HepG2 (cell line): ENCODE data around the gene CFAP210. TPM values are rescaled to one million over a fixed set of nuclear protein-coding genes. Genes with fewer than 3 reads are reported as not detected.

Source experiments
- ATAC-seq: fragments of 200-7000 bp; cut with Tn5 transposase; 3 replicates; pipeline ENCODE4 v1.9.1; 2020; ENCODE audit warnings: mild to moderate bottlenecking, moderate library complexity
- BruUV-seq: library from RNA; stranded (reverse); fragments of 400-500 nt; replicated peaks from 2 replicates; lab custom pipeline; 2021; lab: Mats Ljungman, UMichigan
- CTCF ChIA-PET: fragments of 300-600 bp; formaldehyde crosslinking; extraction: SDS; loops from one replicate; lab custom pipeline; 2021; ENCODE audit warnings: low total read pairs, inconsistent platforms, low intra/inter-chr PET ratio; lab: Yijun Ruan, JAX
- POLR2A ChIA-PET: fragments of 350-600 bp; sonication (Branson Sonifier 250); formaldehyde crosslinking; loops from one replicate; lab custom pipeline; 2020; ENCODE audit warnings: antibody characterized with exemption, inconsistent platforms; lab: Yijun Ruan, JAX
- DNase-seq: peaks from one replicate; pipeline ENCODE4 v3.0.0-alpha.2; 2015; ENCODE audit warnings: low spot score
- FAIRE-seq: peaks from 3 replicates; lab custom pipeline; 2011; peaks lifted over from hg19 to GRCh38; lab: Jason Lieb, UNC
- H2AFZ ChIP-seq: one replicate; pipeline ENCODE4 v1.6.1; 2011; ENCODE audit warnings: low read length, inconsistent platforms
- H3K27ac ChIP-seq: fragments of 300-600 bp; 3 replicates; pipeline ENCODE4 v1.8.0; 2011; ENCODE audit warnings: mixed run types, mild to moderate bottlenecking, mixed read lengths, low read length, inconsistent platforms; ENCODE audit not compliant: insufficient read depth; ENCODE audit errors: extremely low read length
- H3K27me3 ChIP-seq, 2 experiments: fragments of 200-600 bp in 1 of 2; 2 replicates in 1 of 2; 3 replicates in 1 of 2; pipeline versions ENCODE4 v1.6.0 to v1.8.0; 2011; ENCODE audit warnings: low read length in 2 of 2, mild to moderate bottlenecking in 2 of 2, moderate library complexity in 2 of 2, inconsistent platforms in 1 of 2; ENCODE audit not compliant: insufficient read depth in 2 of 2, control insufficient read depth in 1 of 2
- H3K36me3 ChIP-seq, 2 experiments: fragments of 200-600 bp in 1 of 2; replicated peaks in 1 of 2; 2 replicates in 1 of 2; 3 replicates in 1 of 2; pipeline versions ENCODE4 v1.5.1 to v1.8.0; 2011; ENCODE audit warnings: low read length in 2 of 2, inconsistent platforms in 1 of 2; ENCODE audit not compliant: insufficient read depth in 2 of 2, control insufficient read depth in 1 of 2
- H3K4me1 ChIP-seq: 2 replicates; pipeline ENCODE4 v1.5.1; 2012; ENCODE audit warnings: low read length, inconsistent platforms; ENCODE audit not compliant: insufficient read depth
- H3K4me2 ChIP-seq: 2 replicates; pipeline ENCODE4 v1.6.0; 2011; ENCODE audit warnings: low read depth, low read length, inconsistent platforms
- H3K4me3 ChIP-seq, 3 experiments: fragments of 200-600 bp in 1 of 3; sonication (generic), shearing (Covaris generic) in 1 of 3; replicated peaks in 1 of 3; 2 replicates each; pipeline ENCODE4 v1.5.1; 2011 to 2016; ENCODE audit warnings: low read length in 3 of 3, inconsistent platforms in 2 of 3, low read depth in 2 of 3, mild to moderate bottlenecking in 2 of 3, control low read depth in 1 of 3, mixed read lengths in 1 of 3; ENCODE audit not compliant: insufficient read depth in 1 of 3
- H3K79me2 ChIP-seq: one replicate; pipeline ENCODE4 v1.6.1; 2011; ENCODE audit warnings: low read length, inconsistent platforms; ENCODE audit not compliant: insufficient read depth
- H3K9ac ChIP-seq: 2 replicates; pipeline ENCODE4 v1.6.0; 2011; ENCODE audit warnings: mild to moderate bottlenecking, low read depth, low read length, inconsistent platforms; ENCODE audit not compliant: insufficient read depth
- H3K9me3 ChIP-seq: 2 replicates; pipeline ENCODE4 v1.5.1; 2012; ENCODE audit warnings: mild to moderate bottlenecking, low read length
- H4K20me1 ChIP-seq: 2 replicates; pipeline ENCODE4 v1.6.0; 2011; ENCODE audit warnings: inconsistent platforms, mild to moderate bottlenecking, low read length, moderate library complexity; ENCODE audit not compliant: insufficient read depth
- GABPA ChIP-seq, 2 experiments: IDR thresholded peaks; 2 replicates each; pipeline ENCODE4 v1.6.1; 2011 to 2016; ENCODE audit warnings: low read depth in 2 of 2, low read length in 1 of 2, missing biosample characterization in 1 of 2, missing genetic modification characterization in 1 of 2
- KDM6A ChIP-seq: IDR thresholded peaks from 2 replicates; pipeline ENCODE4 v1.6.1; 2016; ENCODE audit warnings: low read depth
- RNF2 ChIP-seq: fragments of 450-650 bp; conservative IDR thresholded peaks from 2 replicates; pipeline ENCODE4 v1.6.1; 2016; ENCODE audit warnings: low read depth
- ZNF3 ChIP-seq: IDR thresholded peaks from 2 replicates; pipeline ENCODE4 v1.7.0; 2017; ENCODE audit warnings: inconsistent platforms
- ZNF747 ChIP-seq: sonication (generic); formaldehyde crosslinking; IDR thresholded peaks from 2 replicates; pipeline ENCODE4 v1.8.1; 2023; ENCODE audit warnings: missing genetic modification reagents, mild to moderate bottlenecking, borderline replicate concordance
- WGBS: methylation state at CpG from one replicate; pipeline ENCODE4 v1.1.6; 2017; ENCODE audit warnings: low lambda C conversion rate; 5-methylcytosine and 5-hydroxymethylcytosine counted together
- in situ Hi-C: cut with HindIII; loops from 2 replicates; pipeline ENCODE4 v1.10.0; 2017; ENCODE audit warnings: low pct_unique_long_range_greater_than_20kb; ENCODE audit not compliant: extremely low pct_ligation_motif_present
- intact Hi-C: fragments of 100-400 bp; cut with micrococcal nuclease; formaldehyde crosslinking; loops from one replicate; pipeline ENCODE4 v1.10.0; 2022; ENCODE audit not compliant: unreplicated experiment
- polyA plus RNA-seq, 8 experiments: library from polyadenylated mRNA; depleted of rRNA in 3 of 8; stranded (reverse) in 7 of 8; unstranded in 1 of 8; fragments of >200 nt; fragmentation: Illumina TruSeq in 4 of 8; extraction: Trizol in 4 of 8; gene quantifications; 2 replicates each; pipeline versions ENCODE4 v1.2.1 to v1.2.3, GENCODE V29; 2011 to 2016; ENCODE audit warnings: low read depth in 4 of 8, missing spikeins in 1 of 8, mixed read lengths in 1 of 8; ENCODE audit not compliant: insufficient read depth in 1 of 8
- total RNA-seq, 5 experiments: library from RNA; depleted of rRNA; stranded (reverse); fragments of >200 nt; fragmentation: Illumina TruSeq; extraction: Trizol; gene quantifications; 2 replicates each; pipeline ENCODE4 v1.2.3, GENCODE V29; 2016; ENCODE audit warnings: low read depth in 1 of 5
- TF ChIP-seq, protein P1 (sequence below): IDR thresholded peaks from 2 replicates; pipeline ENCODE4 v1.6.1; 2016; ENCODE audit warnings: low read depth
- TF ChIP-seq, protein P2 (sequence below): sonication (generic); formaldehyde crosslinking; IDR thresholded peaks from 2 replicates; pipeline ENCODE4 v1.5.1; 2020; ENCODE audit warnings: mild to moderate bottlenecking, missing genetic modification reagents, borderline replicate concordance
- TF ChIP-seq, protein P3 (sequence below): sonication (generic); formaldehyde crosslinking; IDR thresholded peaks from 2 replicates; pipeline ENCODE4 v1.9.0; 2021; ENCODE audit warnings: mild to moderate bottlenecking, missing genetic modification reagents

CFAP210 gene
- total and polyA plus RNA-seq, 2 of the 13 experiments (the other 11 are each of a cell fraction or from before 2014, with no cell fraction given): 0.18 TPM; not detected in 1

DNA sequence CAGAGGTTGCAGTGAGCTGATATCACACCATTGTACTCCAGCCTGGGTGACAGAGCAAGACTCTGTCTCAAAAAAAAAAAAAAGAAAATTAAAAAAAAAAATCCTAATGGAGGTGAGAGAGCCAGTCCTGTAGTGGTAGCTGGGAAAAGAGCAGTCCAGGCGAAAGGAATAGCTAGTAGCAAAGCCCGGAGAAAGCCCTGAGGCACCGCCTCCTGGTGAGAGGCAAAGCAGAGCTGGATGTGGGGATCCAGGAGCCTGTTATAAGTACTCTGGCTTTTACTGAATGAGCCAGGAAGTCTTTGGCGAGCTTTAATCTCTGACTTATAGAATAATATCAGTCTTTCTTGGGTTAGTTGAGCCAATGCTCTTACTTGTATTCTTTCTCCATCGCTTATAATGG, 32.9 kb upstream of the CFAP210 start:
- CTCF ChIA-PET: interaction anchor here (1.2 kb wide), 1 partner anchor 10 kb away, joined by 3 read pairs; no protein-coding TSS in a partner anchor
- 92% methylated on average over 5 of the region's 5 CpGs for WGBS
- no peak; the same call in 2 of the 3 replicates for ATAC-seq
- POLR2A ChIA-PET: interaction anchor here (1.0 kb wide), 1 partner anchor 11 kb away, joined by 3 read pairs; no protein-coding TSS in a partner anchor
- no peak overlapping the region for H2AFZ ChIP-seq
- H3K27ac ChIP-seq: no peak overlapping the region
- no peak overlapping the region for H3K4me2 ChIP-seq
- no peak overlapping the region for H3K9ac ChIP-seq
- H3K36me3 ChIP-seq: no peaks in the 10 kb centered on the region
- no peak for FAIRE-seq
- no peaks in the 10 kb centered on the region for H3K79me2 ChIP-seq
- BruUV-seq: no TSS peak
- in situ Hi-C loops (no loop called here), intact Hi-C loops (no loop called here)
- DNase-seq: no peak
- peaks cover 29% of the 10 kb centered on the region for H3K4me1 ChIP-seq
- H3K4me3 ChIP-seq: no peak overlapping the region
- no peaks in the 10 kb centered on the region for H4K20me1 ChIP-seq
- no peaks in the 10 kb centered on the region for H3K27me3 ChIP-seq
- H3K9me3 ChIP-seq: no peaks in the 10 kb centered on the region
- TF ChIP-seq KDM6A (no peak), ZNF747 (CRISPR knock-in tag) (no peak), GABPA (IDR thresholded peaks at IDR 0.05; ENCODE audit: low read depth, low read length) (no peak), GABPA (CRISPR knock-in tag; IDR thresholded peaks at IDR 0.05; ENCODE audit: low read depth) (no peak), RNF2 (no peak), ZNF3 (CRISPR knock-in tag) (no peak)
- TF ChIP-seq, protein P1, sequence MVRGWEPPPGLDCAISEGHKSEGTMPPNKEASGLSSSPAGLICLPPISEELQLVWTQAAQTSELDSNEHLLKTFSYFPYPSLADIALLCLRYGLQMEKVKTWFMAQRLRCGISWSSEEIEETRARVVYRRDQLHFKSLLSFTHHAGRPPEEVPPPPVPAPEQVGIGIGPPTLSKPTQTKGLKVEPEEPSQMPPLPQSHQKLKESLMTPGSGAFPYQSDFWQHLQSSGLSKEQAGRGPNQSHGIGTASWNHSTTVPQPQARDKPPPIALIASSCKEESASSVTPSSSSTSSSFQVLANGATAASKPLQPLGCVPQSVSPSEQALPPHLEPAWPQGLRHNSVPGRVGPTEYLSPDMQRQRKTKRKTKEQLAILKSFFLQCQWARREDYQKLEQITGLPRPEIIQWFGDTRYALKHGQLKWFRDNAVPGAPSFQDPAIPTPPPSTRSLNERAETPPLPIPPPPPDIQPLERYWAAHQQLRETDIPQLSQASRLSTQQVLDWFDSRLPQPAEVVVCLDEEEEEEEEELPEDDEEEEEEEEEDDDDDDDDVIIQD (CRISPR knock-in tag): no peak
- TF ChIP-seq, protein P2, sequence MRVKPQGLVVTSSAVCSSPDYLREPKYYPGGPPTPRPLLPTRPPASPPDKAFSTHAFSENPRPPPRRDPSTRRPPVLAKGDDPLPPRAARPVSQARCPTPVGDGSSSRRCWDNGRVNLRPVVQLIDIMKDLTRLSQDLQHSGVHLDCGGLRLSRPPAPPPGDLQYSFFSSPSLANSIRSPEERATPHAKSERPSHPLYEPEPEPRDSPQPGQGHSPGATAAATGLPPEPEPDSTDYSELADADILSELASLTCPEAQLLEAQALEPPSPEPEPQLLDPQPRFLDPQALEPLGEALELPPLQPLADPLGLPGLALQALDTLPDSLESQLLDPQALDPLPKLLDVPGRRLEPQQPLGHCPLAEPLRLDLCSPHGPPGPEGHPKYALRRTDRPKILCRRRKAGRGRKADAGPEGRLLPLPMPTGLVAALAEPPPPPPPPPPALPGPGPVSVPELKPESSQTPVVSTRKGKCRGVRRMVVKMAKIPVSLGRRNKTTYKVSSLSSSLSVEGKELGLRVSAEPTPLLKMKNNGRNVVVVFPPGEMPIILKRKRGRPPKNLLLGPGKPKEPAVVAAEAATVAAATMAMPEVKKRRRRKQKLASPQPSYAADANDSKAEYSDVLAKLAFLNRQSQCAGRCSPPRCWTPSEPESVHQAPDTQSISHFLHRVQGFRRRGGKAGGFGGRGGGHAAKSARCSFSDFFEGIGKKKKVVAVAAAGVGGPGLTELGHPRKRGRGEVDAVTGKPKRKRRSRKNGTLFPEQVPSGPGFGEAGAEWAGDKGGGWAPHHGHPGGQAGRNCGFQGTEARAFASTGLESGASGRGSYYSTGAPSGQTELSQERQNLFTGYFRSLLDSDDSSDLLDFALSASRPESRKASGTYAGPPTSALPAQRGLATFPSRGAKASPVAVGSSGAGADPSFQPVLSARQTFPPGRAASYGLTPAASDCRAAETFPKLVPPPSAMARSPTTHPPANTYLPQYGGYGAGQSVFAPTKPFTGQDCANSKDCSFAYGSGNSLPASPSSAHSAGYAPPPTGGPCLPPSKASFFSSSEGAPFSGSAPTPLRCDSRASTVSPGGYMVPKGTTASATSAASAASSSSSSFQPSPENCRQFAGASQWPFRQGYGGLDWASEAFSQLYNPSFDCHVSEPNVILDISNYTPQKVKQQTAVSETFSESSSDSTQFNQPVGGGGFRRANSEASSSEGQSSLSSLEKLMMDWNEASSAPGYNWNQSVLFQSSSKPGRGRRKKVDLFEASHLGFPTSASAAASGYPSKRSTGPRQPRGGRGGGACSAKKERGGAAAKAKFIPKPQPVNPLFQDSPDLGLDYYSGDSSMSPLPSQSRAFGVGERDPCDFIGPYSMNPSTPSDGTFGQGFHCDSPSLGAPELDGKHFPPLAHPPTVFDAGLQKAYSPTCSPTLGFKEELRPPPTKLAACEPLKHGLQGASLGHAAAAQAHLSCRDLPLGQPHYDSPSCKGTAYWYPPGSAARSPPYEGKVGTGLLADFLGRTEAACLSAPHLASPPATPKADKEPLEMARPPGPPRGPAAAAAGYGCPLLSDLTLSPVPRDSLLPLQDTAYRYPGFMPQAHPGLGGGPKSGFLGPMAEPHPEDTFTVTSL: no peak
- TF ChIP-seq, protein P3, sequence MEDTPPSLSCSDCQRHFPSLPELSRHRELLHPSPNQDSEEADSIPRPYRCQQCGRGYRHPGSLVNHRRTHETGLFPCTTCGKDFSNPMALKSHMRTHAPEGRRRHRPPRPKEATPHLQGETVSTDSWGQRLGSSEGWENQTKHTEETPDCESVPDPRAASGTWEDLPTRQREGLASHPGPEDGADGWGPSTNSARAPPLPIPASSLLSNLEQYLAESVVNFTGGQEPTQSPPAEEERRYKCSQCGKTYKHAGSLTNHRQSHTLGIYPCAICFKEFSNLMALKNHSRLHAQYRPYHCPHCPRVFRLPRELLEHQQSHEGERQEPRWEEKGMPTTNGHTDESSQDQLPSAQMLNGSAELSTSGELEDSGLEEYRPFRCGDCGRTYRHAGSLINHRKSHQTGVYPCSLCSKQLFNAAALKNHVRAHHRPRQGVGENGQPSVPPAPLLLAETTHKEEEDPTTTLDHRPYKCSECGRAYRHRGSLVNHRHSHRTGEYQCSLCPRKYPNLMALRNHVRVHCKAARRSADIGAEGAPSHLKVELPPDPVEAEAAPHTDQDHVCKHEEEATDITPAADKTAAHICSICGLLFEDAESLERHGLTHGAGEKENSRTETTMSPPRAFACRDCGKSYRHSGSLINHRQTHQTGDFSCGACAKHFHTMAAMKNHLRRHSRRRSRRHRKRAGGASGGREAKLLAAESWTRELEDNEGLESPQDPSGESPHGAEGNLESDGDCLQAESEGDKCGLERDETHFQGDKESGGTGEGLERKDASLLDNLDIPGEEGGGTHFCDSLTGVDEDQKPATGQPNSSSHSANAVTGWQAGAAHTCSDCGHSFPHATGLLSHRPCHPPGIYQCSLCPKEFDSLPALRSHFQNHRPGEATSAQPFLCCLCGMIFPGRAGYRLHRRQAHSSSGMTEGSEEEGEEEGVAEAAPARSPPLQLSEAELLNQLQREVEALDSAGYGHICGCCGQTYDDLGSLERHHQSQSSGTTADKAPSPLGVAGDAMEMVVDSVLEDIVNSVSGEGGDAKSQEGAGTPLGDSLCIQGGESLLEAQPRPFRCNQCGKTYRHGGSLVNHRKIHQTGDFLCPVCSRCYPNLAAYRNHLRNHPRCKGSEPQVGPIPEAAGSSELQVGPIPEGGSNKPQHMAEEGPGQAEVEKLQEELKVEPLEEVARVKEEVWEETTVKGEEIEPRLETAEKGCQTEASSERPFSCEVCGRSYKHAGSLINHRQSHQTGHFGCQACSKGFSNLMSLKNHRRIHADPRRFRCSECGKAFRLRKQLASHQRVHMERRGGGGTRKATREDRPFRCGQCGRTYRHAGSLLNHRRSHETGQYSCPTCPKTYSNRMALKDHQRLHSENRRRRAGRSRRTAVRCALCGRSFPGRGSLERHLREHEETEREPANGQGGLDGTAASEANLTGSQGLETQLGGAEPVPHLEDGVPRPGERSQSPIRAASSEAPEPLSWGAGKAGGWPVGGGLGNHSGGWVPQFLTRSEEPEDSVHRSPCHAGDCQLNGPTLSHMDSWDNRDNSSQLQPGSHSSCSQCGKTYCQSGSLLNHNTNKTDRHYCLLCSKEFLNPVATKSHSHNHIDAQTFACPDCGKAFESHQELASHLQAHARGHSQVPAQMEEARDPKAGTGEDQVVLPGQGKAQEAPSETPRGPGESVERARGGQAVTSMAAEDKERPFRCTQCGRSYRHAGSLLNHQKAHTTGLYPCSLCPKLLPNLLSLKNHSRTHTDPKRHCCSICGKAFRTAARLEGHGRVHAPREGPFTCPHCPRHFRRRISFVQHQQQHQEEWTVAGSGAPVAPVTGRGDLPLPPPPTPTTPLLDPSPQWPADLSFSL (CRISPR knock-in tag): no peak
